ENCODE data around the gene TBCD.

The TBCD gene

DNA sequence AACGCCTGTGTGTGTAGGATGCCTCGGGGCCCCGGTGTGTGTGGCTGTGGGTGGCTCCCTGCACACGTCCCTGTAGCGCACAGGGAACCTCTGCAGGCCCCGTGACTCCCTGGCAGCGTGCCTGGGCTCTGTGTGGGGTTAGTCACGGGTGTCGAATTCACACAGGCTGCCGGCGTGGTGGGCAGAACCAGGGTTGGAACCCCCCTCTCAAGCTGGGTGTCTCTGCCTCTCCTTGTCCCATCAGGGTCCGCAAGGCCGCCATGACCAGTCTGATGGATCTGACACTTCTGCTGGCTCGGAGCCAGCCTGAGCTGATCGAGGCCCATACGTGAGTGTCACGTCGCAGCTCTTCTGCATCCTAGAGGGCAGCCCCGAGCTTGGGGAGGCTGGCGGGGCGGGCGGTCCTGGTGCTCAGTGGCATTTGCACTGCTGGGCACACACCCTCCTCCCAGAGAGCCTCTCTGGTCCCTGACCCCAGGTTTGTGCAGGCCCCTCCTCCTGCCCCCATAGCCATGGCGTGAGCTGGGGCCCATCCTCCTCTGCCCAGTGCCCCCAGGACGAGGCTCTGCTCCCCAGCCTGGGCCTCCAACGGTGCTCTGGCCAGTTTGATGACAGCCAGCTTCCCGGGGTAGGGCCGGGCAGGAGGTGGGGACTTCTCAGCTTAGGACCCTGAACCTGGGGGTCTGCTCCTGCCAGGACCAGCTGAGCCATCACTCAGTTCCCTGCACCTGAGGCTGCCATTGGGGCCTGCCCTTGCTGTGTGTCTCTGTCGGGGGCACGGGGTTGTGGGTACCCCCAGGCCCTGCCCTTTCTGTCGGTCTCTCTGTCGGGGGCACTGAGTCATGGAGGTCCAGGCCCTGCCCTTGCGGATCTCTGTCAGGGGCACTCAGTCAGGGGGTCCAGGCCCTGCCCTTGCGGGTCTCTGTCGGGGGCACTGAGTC is 176.1 kb downstream of the TBCD start:
- no peak for DNase-seq

DNA sequence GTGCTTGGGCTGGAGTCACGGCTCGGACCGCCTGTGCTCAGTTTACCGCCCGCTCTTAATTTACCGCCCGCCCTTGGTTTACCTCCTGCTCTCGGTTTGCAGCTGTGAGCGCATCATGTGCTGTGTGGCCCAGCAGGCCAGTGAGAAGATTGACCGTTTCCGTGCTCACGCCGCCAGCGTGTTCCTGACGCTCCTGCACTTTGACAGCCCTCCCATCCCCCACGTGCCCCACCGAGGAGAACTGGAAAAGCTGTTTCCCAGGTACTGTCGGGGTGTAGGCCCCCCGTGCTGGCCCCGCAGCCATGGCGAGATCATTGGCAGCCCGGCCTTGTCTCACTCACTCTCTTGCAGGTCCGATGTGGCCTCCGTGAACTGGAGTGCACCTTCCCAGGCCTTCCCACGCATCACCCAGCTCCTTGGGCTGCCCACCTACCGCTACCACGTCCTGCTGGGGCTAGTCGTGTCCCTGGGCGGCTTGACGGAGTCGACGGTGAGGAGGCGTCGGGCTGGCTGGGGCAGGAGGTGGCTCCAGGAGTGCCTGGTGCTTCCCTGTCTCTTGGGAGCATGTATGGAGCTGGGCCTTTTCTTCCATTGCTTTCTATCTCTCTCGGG is 177.3 kb downstream of the TBCD start:
- no peak for DNase-seq

DNA sequence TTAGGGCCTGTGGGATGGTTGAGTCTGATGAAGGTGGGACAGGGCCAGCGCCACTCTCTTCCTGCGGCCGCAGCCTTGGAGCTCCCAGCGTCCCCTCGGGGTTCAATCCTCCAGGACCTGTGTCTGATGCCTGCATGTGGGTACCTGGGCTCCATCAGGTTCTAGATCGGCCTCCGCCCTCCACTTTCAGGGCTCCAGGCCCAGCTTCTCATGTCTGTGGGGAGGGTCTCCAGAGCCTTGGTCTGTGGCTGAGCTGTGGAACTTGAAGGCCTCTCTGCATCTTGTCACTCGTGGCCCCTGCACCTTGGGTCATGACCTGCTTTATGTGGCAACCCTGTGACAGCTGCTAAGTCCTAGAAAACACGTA is 177.8 kb downstream of the TBCD start:
- no peak for DNase-seq

DNA sequence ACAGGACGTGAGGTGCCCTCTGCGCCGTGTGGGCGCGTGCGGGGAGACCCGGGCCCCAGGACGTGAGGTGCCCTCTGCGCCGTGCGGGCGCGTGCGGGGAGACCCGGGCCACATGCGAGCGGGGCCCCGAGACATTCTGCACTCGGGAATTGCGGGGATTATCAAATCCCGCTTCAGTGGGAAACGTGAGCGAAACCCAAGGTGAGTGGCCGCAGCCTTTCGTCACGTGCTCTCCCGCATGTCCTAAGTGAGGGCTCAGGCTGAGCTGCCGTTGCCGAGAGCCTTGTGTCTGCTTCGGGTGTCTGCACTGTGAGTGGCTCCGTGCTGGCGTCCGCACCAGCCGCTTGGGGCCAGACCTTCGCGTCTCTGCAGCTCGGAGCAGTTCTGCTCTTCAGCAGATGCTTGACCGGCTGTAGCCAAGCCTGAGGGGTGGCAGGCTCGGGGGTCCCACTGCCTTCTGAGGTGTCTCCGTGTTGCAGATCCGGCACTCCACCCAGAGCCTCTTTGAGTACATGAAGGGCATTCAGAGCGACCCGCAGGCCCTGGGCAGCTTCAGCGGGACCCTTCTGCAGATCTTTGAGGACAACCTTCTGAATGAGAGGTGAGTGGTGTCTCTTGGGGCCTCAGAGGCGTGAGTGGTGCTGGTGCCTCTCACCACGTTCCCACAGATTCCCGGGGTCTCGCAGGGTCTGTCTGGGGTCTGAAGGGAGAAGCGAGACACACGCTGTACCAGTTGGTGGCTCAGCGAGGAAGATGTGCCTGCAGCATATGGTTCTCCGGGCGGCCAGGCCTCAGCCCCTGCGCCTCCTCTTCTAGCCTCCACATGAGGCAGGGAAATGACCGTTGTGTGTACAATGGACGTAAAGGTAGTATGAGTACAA is 178.4 kb downstream of the TBCD start:
- no peak for DNase-seq

DNA sequence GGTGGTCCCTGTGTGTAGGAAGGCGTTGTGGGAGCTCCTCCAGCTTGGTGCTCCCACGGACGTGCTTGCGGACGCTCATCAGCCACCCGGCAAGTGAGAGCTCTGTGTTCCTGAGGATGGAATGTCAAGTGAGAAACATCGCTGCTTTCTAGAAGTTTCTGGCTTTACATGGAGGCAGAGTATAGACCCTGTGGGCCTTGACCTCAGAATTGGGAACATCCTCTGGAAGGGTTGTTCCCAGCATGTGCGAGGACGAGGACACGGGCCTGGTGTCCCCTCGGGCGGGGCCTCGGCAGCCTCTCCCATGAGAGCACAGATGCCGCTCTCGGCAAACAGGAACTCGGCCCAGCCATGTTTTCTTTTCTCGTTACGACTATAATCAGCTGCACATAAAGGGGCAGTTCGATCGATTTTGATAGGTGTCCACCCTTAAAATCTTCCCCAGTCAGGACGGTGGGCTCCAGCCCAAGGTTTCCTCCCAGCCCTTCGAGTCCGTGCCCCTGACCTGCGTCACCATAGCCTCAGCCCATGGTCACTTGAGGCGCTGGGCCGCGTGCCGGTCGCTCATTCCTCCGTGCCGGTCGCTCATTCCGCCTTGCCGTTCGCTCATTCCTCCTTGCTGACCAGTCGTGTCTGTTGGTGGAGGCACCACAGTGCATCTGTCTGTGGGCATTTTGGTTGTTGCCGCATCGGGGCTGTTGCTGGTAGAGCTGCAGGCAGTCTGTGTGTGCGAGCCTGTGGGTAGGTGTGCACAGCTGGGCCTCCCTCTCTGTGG is 179.2 kb downstream of the TBCD start:
- no peak for DNase-seq

DNA sequence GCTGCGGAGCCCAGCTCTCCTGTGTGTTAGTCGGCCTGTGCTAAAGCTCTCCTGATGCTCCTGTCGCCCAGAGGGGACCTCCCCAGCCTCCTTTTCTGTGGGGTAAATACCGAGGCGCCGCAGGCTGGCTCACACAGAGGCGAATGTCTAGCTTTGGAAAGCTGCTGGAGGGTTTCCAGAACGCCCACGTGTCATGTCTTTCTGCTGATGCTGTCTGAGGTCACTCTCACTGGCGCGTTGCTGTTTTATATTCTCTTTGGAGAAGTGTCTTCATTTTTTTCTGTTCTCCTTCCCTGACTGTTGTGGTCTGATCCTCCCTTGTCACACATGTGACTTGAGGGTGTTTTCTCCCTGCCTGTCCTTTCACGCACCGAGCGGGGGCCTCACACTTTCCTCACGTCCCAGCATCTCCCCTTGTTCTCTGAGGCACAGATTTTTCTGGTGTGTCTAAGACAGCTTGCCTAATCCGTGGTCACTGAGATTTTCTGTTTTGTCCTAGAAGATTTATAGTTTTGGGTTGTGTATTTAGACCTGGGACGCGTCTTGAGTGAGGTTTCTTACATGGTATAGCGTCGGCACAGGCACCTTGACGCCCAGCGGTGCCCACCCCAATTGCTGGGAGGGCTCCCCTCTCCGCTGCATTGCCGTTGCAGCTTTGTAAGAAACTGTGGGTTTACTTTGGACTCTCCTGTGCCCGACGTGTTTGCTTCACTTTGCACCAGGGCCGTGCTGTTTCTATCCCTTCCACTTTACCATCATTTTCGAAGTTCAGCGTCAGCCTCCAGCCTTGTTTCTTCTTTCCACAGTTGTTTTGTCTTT is 180.0 kb downstream of the TBCD start:
- no peak for DNase-seq

DNA sequence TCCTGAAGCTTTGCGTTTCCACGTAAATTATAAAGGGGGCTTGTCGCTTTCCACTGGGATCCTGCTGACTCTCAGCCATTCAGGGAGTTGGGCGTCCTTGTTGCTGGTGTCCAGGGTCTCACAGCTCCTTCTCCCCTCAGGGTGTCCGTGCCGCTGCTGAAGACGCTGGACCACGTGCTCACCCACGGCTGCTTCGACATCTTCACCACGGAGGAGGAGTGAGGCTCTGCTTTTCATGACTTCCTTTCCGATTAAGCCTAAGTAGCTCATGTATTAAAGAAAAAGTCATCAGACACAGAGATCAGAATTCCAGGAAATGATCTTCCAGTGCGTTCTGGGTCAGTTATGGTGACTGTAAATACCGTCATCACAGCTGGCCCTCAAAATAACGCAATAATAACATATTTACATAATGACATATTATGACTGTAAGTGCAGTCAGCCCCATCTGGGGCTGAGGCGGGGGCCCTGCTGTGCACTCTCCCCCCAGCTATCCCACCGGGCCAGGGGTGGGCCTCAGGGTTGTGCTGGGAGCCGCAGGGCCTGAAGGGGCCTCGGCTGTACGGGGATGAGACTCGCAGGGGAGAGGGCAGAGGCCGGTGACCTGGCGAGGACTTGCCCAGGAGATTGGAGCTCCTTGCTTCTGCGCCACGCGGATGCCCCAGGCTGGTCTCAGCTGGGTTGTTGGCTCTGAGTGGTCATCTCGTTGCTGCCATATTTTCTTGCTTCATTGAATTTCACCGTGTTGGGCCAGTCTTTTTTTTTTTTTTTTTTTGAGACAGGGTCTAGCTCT is 180.8 kb downstream of the TBCD start:
- no peak for DNase-seq

DNA sequence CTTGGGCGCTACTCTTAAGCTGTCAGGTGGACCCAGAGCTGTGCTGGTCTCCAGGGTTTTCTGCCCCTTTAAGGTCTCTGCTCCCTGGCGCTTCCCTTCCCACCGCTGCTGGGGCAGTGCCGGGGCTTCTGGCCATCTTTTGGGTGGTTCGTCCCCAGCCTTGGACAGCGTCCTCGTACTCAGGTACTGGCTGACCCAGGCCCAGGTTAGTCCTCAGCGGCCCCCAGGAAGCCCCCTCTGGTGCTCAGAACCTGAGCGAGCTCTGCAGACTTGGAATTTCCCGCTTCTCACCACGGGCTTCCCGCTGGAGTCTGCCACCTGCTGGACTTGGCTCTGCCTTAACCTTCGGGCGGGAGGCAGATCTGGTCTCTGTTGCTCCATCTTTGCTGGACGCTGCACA is 182.0 kb downstream of the TBCD start:
- DNase-seq, result no peak

DNA sequence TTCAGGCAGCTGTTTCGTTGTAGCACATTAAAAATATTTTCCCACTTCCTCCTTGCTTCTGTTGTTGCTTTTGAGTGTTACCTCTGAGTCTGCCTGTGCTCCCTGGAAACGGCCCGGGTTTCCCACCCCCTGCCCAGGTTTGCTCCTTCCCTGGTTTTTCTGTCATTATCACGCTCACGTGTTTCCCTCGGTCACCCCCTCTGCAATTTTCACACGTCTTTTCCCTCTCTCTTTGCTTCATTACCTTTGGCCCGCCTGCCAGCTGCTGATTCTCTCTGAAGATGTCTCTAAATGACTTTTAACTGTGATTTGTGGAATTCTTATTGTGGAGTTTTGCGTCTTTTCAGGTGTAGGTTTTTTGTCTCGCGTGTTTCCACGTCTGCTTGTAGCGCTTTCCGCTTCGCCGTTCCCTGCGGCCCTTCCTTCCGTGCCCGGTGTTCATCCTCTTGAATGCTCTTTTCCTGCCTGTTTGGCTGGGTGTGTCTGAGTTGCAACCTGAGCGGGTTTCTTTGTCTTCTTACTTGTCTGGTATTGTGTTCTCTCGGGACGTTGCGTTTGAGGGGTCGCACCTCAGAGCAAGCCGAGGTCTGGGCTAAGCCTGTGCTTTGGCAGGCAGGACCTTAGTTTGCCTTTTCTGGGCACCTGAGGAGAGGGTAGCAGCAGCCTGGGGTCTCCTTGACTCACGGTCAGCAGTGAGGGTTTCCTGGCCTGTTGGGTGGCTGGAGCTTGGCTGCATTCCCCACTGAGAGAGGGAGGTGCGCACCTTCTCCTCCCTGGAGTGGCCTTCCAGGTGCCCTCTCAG is 184.3 kb downstream of the TBCD start:
- no peak for DNase-seq

DNA sequence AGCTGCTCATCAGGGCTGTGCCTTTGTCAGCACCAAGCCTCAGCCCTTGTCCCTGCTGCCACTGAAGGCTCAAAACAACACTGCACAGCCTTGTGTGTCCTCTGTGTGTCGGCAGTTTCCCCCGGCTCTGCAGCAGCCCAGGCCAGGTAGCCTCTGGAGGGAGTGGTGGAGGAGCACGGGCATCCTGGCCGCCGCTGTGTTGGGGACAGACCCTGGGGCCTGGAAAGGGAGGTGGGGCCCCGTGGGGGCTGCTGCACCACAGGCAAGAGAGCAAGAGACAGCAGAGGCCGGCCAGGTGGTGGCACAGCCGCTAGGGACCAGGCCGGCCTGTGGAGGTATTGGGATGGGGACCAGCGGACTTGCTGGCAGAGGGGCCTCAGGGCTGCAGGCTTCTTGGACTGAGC is 184.9 kb downstream of the TBCD start:
- DNase-seq, result no peak

DNA sequence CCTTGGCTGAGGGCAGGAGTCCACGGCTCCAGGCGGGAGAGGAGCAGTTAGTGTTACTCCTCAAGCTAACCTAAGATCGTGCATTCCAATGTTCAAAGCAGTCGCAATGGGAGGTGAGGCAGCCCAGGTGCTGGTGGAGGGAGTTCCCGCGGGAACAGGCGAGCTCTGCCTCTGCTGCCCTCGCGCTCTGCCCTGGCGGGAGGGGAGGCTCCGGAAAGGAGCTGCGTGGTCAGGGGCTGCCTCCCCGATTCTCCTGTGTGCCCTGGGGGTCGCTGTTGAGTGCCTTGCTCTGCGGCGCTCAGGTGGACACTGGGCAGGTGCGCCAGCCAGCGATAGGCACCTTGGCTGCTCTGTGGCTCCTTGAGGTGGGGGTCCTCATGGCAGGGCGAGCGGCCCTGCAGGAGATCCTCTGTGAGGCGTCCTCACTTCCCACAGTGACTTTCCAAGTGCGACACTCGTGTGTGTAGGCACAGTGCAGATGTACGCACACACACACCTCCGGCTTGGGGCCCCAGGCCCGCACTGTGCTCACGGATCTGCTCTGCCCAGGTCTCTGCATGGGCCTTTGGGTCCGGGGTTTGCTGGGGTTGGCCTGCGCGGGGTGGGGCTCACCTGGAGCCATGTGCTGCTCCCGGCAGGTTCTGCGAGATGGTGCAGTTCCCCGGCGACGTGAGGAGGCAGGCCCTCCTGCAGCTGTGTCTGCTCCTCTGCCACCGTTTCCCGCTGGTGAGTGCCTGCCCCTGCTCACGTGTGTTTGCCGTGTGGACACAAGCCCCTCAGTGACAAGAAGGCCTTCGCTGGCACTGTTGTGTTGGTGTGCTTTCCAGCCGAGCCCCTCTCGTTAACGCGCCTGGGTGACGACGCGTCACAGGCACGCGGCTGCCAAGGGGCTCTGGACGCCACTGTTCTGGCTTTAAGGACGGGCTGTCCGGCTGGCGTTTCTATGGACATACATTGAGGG is 185.8 kb downstream of the TBCD start:
- no peak for DNase-seq

DNA sequence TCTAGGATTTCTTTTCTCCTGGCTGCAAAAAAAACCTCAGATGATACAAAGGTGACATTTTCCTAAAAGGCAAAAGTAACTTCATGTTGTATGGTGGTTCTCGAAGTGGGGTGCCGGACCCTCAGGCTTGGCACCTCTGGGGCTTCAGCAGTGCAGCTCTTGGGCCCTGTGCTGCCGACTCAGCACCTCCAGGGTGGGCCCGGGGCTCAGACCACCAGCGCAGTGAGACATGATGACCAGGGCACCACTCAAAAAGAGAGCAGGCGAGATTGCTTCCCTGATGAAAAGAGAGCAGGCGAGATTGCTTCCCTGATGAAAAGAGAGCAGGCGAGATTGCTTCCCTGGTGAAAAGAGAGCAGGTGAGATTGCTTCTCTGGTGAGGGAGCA is 186.6 kb downstream of the TBCD start:
- no peak for DNase-seq

DNA sequence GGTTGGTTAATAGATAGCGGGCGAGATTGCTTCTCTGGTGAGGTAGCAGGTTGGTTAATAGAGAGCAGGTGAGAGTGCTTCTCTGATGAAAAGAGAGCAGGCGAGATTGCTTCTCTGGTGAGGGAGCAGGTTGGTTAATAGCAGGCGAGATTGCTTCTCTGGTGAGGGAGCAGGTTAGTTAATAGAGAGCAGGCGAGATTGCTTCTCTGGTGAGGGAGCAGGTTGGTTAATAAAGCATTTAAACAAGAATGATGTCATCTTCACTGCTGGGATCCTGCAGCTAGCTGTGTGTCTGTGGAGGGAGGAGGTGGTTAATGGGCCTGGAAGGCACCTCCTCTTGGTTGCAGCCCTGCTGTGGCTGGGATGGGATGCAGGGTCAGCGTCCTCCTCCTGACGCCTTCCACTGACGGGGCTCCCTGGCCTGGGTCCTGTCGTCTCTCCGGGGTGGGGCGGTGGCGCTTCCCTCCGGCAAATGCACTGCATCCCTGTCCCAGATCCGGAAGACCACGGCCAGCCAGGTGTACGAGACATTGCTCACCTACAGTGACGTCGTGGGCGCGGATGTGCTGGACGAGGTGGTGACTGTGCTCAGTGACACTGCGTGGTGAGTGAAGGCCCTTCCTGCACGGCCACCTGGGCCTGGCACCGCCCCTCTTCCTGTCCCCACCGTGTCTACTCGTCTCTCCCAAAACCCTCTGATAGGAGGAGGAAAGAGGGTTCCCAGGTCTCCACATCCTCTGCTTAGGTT is 187.2 kb downstream of the TBCD start:
- DNase-seq, result no peak

DNA sequence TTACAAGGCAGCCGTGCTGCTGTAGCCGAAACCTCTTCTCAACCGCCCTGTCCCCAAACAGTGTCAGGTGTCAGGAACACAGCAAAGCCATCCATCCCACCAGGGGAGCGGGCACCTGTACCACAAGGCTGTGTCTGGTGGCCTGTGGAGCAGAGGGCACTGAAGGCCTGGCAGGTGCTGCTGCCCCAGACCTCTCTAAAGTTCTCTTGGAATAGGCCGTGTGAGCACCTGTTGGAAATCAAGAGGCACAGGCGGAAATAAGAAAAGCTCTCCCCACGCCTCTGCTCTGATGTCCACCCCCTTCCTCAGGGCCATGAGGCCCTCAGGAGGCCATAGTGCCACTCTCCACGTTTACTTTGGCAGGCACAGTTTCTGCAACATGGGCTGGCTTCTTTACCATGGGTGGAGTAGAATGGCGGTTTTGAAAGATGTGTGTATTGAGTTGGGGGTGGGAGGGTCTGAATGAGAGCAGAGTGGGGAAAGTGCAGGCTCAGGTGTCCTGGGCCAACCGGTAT is 187.8 kb downstream of the TBCD start:
- no peak for DNase-seq

DNA sequence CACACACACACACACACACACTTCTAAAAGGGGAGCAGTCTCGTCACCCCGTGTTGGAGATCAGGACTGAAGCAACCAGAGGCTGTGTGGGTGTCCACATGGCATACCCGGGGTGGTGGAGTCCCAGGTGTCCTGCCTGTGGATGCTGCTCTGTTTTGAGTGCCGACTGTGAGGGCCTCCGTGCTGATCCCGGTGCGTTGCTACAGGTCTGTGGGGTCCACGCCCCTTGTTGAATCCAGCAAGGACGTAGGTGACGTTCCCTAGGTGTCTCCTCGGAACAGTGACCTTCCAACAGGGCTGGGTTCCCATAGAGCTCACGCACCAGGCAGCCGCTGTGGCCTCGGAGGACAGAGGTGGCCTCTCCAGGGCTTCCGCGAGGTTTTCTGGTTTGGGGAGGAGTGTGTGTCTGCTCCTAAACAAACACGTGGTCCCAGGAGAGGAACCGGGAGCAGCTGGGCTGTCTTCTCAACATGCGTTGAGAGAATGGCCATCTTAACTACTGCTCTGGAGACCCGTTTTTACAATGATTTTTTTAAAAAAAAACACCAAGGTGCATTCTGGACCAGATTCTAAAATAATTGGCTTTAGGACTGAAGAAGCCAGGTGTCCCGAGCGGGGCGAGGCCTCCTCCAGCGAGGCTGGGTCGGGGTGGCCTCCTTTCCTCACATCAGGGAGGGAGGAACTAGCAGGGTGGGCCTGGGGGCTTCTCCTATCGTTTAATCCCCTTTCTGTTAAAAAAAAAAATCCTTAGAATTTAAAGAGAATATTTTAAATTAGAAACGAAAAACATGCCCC is 188.6 kb downstream of the TBCD start:
- no peak for DNase-seq

DNA sequence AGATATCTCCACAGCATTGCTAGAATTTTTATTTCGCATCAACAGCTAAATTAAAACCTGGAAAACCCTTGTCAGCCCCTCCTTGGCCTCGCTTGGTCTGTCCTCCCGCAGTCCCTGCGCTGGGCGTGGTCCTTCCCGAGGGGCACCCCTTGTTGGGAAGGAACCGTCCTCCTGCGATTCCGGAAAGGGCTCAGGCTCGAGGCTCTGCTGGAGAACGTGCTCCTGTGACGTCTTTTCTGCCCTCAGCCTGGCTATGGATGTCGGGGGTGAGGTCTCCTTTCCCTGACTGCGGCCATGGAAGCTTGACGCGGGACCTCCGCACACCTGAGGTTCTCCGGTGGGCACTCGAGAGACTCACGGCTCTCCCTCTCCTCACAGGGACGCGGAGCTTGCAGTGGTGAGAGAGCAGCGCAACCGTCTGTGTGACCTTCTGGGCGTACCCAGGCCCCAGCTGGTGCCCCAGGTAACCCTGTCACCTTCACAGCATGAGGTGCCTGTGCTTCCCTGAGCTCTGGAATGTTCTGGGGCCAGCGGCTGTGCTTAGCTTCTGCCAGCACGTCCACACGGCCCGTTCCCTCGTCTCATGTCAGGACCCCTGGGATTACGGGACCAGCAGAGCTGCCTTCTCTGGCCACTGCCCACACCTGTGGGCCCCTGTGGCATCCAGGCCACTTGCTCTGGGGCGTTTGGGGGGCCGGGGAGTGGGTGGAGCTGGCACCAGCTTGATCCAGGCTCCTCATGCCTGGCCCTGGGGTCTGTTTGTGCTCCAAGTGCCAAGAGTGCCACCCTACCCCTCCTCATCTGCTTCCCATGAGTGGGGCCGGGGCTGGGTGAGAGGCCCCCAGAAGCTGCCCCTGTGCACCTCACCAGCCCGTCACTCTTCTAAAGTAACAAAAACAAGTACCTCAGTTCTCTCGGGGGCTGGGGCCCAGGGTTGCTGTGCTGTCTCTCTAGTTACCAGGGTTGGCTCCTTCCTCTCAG is 189.4 kb downstream of the TBCD start:
- DNase-seq, result no peak
